Lung (tissue), 12 donors: Measurements from ENCODE around the gene SH3PXD2B. TPM values are rescaled to one million over a fixed set of nuclear protein-coding genes. Genes with fewer than 3 reads are reported as not detected.

Experiments used
- ATAC-seq: fragments of 200-7000 bp; cut with Tn5 transposase; one replicate; pipeline ENCODE4 v1.9.1; 2020; ENCODE audit warnings: moderate number of reproducible peaks; ENCODE audit not compliant: insufficient read depth, low FRiP score
- DNase-seq, 3 donors: peaks; one replicate each; pipeline ENCODE4 v3.0.0-alpha.2; 2013 to 2017
- H3K27ac ChIP-seq, 2 donors: one replicate each; pipeline ENCODE4 v1.5.1; 2013; ENCODE audit warnings: mild to moderate bottlenecking in 2 of 2, moderate library complexity in 2 of 2, control low read depth in 1 of 2, inconsistent platforms in 1 of 2, low read depth in 1 of 2, low read length in 1 of 2
- H3K27me3 ChIP-seq, 3 donors: one replicate each; pipeline ENCODE4 v1.5.1; 2013; ENCODE audit warnings: low read length in 2 of 3; ENCODE audit not compliant: control insufficient read depth in 3 of 3, insufficient read depth in 3 of 3
- H3K36me3 ChIP-seq, 4 donors: one replicate each; pipeline ENCODE4 v1.5.1; 2013; ENCODE audit warnings: low read length in 4 of 4, mild to moderate bottlenecking in 1 of 4, moderate library complexity in 1 of 4; ENCODE audit not compliant: control insufficient read depth in 4 of 4, insufficient read depth in 4 of 4
- H3K4me1 ChIP-seq, 5 donors: one replicate each; pipeline ENCODE4 v1.5.1; 2013; ENCODE audit warnings: low read length in 5 of 5, mild to moderate bottlenecking in 2 of 5, moderate library complexity in 1 of 5; ENCODE audit not compliant: control insufficient read depth in 5 of 5, insufficient read depth in 5 of 5
- H3K4me3 ChIP-seq: one replicate; pipeline ENCODE4 v1.5.1; 2013; ENCODE audit warnings: mild to moderate bottlenecking, control low read depth, moderate library complexity
- H3K9ac ChIP-seq, 2 donors: one replicate each; pipeline ENCODE4 v1.5.1; 2013; ENCODE audit warnings: low read length in 2 of 2, control low read depth in 1 of 2; ENCODE audit not compliant: insufficient read depth in 1 of 2
- H3K9me3 ChIP-seq, 4 donors: one replicate each; pipeline ENCODE4 v1.5.1; 2013; ENCODE audit warnings: low read length in 3 of 4, mild to moderate bottlenecking in 1 of 4, moderate library complexity in 1 of 4; ENCODE audit not compliant: control insufficient read depth in 4 of 4, insufficient read depth in 3 of 4
- CTCF ChIP-seq: IDR thresholded peaks from 2 replicates; pipeline ENCODE4 v1.5.1; 2012; ENCODE audit warnings: mild to moderate bottlenecking; ENCODE audit errors: control extremely low read depth, extremely low read depth
- WGBS, 2 donors: extraction: QIAGEN DNeasy Blood & Tissue Kit; methylation state at CpG; one replicate each; pipeline ENCODE4 v1.1.7; 2013; 5-methylcytosine and 5-hydroxymethylcytosine counted together
- polyA plus RNA-seq, 2 donors: library from polyadenylated mRNA; stranded (reverse); fragments of 200-250 nt; gene quantifications; one replicate each; pipeline ENCODE4 v1.2.1, GENCODE V29; 2013
- total RNA-seq, 2 donors: library from RNA; depleted of rRNA in 1 of 2; stranded (reverse); fragments of >200 nt in 1 of 2; gene quantifications; one replicate each; pipeline ENCODE4 v1.2.1, GENCODE V29; 2014 to 2021
- donor health status: control.
- donor health status: control.
- donor health status: Bipolar disorder and iron deficiency.
- donor health status: healthy.
- donor health status: DM: yes; HTN: yes; CAD: no.

The SH3PXD2B gene
- total and polyA plus RNA-seq, 4 donors = 8.0 to 56.0 (median 21.4) TPM

- DNase-seq (peak in 1 of 3 donors; percentile 10), ATAC-seq (no peak)
- H3K4me1 ChIP-seq = peaks cover 0 to 11% (median 1%) of the 10 kb centered on the region in 5 donors
- no peaks in the 10 kb centered on the region for H3K36me3 ChIP-seq
- H3K27me3 ChIP-seq = no peaks in the 10 kb centered on the region
- peaks cover 0 to 5% (median 0%) of the 10 kb centered on the region in 4 donors for H3K9me3 ChIP-seq
- WGBS, 2 donors = 89 to 97% methylated on average over 7 of the region's 7 CpGs
- H3K4me3 ChIP-seq = no peak overlapping the region
- no peak overlapping the region for H3K9ac ChIP-seq
- H3K27ac ChIP-seq = no peak overlapping the region
- no peak for TF ChIP-seq CTCF
Measured at GRCh38 chr5:172501708-172502320, 47.5 kb upstream of the SH3PXD2B start.

GRCh38 chr5:172499287-172499686 is 45.0 kb upstream of the SH3PXD2B start:
- H3K27ac ChIP-seq = no peak overlapping the region
- no peaks in the 10 kb centered on the region for H3K27me3 ChIP-seq
- WGBS, 2 donors = 91 to 98% methylated on average over 2 of the region's 2 CpGs
- ATAC-seq (no peak), DNase-seq (no peak)
- no peak for TF ChIP-seq CTCF
- H3K4me1 ChIP-seq = peaks cover 0 to 8% (median 5%) of the 10 kb centered on the region in 5 donors
- no peak overlapping the region for H3K4me3 ChIP-seq
- H3K9ac ChIP-seq = no peak overlapping the region
- no peaks in the 10 kb centered on the region for H3K36me3 ChIP-seq
- peaks cover 0 to 5% (median 0%) of the 10 kb centered on the region in 4 donors for H3K9me3 ChIP-seq

- Histone ChIP-seq H3K9ac (no peak overlapping the region), H3K9me3 (peaks cover 0 to 5% (median 0%) of the 10 kb centered on the region in 4 donors), H3K4me3 (no peak overlapping the region), H3K27ac (no peak overlapping the region), H3K4me1 (peaks cover 0 to 8% (median 5%) of the 10 kb centered on the region in 5 donors), H3K27me3 (no peaks in the 10 kb centered on the region), H3K36me3 (no peaks in the 10 kb centered on the region)
- WGBS, 2 donors = 94 to 96% methylated on average over 12 of the region's 12 CpGs
- no peak for TF ChIP-seq CTCF
- ATAC-seq = no peak
- DNase-seq = no peak
Measured at GRCh38 chr5:172498431-172499129, 44.3 kb upstream of the SH3PXD2B start.
